Activated CD8-positive, alpha-beta memory T cell treated with anti-CD3 and anti-CD28 coated beads, Interleukin-2, amount 50 U/mL, for 24 hours (primary cell): ENCODE results near the gene FOXK1.

Source experiments
- DNase-seq: peaks from one replicate; pipeline ENCODE4 v3.0.0-alpha.2; 2020; ENCODE audit errors: extremely low read depth

FOXK1 gene

DNA sequence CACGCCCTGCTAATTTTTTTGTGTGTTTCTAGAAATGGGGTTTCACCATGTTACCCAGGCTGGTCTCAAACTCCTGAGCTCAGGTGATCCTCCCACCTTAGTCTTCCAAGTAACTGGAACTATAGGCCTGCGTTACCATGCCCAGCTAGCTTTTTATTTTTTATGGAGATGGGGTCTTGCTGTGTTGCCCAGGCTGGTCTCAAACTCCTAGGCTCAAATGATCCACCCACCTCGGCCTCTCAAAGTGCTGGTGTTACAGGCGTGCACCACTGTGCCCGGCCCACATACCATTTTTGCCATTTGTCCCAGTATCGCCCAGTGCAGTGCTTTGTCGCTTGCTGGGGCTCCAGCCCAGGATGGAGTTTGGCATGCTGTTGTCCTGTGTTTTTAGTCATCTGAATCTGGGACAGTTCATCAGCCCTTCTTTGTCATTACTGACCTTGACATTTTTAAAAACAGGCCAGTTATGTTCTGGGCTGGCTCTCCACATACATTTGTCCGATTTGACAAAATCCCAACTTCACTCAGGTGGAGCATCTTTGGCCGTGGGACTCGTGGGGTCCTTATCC lies 16.7 kb downstream of the FOXK1 start:
- DNase-seq, result no peak

DNA sequence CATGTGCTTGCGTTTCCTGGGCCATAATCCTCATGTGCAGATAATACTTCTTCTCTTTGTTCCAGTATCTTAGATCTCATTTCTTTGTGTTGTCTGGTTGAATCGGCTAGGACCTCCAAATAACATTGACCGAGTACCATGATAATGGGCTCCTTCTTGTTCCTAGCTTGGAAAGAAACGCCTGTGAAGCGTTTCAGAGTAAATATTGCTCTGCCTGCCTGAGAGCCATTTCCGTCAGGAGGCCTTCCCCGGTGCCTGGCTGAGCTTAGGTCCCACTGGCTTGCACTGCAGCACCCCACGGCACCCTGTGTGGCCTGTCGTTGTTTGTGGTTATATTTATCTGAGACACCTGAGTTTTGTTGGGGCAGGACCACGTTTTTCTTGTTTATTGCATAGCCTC lies 17.7 kb downstream of the FOXK1 start:
- no peak for DNase-seq

DNA sequence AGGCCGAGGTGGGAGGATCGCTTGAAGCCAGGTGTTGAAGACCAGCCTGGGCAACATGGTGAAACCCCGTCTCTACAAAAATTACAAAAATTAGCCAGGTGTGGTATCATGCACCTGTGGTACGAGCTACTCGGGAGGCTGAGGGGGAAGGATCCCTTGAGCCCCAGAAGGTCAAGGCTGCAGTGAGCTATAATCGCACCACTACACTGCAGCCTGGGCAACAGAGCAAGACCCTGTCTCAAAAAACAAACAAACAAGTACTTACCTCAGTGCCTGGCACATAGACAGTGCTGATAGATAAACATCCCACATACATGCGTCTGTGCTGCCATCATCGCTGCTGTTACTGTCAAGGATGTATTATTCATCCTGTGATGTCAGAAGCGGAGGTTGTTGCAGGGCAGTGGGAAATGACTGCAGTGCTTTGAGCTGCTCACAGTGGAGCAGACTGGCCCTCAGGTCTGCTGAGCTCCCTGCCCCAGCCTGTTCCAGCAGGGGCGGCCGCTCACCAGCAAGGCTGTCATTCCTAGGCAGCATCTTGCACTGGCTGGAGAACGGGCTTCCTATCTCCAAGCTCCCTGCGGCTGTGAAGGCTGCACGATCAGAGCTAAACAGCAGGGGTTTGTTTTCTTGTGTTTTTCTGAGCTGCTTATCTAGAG lies 18.6 kb downstream of the FOXK1 start:
- DNase-seq, result no peak

DNA sequence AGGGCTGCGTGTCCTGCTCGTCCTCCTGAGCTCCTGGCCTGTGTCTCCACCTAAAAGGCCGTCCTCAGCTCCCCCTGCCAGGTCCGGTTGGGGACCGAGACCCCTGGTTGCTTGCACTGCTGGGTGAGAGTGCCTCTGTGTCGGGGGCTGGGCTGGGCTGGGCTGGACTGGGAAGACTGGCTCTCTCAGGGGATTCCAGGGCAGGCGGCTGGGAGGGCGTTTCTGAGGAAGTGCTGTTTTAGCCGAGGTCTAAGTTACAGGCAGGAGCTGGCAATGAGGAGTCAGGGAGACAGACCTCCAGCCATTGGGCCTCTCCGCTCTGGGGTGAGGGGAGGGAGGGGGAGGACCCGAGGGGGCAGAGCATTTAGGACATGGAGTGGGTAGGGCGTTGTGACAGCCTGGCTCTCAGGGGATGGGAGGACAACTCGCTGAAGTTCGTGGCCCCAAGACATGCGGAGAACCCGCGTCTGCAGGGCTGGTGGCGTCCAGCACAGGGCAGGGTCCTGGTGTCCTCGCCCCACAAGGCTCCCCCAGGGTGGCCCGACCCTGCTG lies 20.9 kb downstream of the FOXK1 start:
- no peak for DNase-seq

DNA sequence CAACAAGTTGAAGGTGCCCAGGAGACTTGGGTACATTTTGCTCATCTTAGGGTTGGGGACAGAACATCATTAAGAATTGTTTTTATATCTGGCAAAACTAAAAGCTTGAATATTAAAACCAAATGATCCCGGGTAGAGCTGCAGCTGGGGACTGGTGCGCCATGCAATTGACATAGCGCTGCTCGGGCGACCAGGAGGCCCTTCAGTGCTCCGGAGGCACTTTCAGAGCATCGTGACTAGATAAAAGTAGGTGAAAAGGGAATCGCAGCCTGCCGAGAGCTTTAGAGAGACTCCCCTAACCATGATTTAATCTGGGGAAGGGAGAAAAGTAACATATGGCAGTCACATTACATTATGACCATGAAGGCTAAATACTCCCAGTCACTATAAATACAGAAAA lies 21.4 kb downstream of the FOXK1 start:
- no peak for DNase-seq

- no peak for DNase-seq
These were observed 24.5 kb downstream of the FOXK1 start for GRCh38 chr7:4706384-4707216.

DNA sequence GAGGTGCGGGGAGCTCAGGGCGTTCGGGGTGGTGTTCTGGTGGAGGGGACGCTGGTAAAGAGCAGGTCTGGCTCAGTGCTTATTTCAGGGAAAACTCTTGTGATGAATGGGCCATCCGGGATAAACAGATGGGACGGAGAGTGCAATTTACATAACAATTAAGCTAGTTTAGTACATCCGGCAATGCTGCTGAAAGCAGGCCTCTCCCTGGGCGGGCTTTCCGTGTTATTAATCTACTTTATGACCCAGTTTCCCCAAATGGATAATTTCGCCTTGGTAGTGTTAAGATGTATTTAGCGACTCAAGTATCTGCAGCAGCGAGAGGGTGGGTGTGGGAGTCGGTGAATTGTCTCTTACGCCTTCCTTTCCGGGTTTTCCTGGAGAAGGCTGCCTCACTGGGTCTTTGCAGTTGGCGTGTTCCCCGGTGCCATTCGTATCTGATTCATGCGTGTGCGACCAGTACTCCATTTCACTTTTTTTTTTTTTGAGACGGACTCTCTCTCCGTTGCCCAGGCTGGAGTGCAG lies 25.2 kb downstream of the FOXK1 start:
- no peak for DNase-seq

- no peak for DNase-seq
These were observed 25.9 kb downstream of the FOXK1 start for GRCh38 chr7:4707980-4708411.

DNA sequence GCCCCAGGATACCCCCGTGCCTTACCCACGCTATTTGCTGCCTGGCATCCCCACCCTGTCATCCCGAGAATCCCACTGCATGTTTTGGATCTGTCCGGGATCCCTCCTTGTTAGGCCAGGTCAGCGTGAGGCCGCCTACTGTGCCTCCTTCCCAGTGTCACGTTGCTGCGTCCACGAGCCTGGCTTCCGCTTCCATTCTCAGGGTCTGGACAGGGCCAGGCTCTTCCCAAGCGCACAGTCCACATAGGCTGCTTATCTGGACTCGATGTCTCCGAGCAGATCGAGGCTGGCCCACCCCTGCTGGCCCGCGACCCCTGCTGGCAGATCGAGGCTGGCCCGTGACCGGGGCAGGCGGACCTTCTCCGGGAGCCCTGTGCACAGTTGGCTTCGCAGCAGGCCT lies 27.1 kb downstream of the FOXK1 start:
- DNase-seq, result no peak

DNA sequence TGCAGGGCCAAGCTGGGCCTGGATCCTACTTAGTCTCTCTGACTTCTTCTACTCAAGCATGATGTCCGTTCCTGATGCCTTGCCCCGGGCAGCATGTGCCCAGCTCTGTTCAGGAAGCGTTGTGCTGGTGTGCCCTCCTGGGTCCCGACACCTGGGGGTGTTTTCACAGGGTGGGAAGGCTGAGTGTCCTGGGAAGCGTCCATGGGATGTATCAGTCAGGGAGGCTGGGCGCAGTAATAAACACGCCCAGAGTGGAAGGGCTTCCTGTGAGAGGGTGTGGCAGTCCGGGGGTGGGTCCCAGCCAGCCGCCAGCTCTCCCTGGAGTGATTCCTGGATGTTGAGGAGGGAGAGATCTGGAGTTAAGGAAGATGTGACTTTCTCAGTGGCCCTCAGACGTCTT lies 29.0 kb downstream of the FOXK1 start:
- DNase-seq, result no peak

DNA sequence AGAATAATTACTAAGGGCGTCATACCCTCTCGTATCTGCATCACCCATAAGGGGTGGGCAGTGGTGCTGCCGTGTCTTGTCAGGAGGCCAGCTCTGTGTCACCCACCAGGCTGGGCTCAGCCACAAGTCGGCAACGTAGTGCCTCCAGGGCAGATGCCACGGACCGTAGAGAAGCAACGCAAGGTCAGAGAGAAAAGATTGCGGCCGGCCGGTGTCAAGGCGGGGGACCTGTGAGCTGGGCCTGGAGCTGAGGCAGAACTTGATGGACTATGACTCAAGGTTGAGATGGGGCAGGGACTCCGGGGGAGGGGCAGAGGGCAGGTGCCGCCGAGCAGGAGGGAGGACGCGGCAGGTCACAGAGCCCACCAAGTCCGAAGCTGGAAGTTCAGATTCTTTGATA lies 29.5 kb downstream of the FOXK1 start:
- DNase-seq, result no peak

DNA sequence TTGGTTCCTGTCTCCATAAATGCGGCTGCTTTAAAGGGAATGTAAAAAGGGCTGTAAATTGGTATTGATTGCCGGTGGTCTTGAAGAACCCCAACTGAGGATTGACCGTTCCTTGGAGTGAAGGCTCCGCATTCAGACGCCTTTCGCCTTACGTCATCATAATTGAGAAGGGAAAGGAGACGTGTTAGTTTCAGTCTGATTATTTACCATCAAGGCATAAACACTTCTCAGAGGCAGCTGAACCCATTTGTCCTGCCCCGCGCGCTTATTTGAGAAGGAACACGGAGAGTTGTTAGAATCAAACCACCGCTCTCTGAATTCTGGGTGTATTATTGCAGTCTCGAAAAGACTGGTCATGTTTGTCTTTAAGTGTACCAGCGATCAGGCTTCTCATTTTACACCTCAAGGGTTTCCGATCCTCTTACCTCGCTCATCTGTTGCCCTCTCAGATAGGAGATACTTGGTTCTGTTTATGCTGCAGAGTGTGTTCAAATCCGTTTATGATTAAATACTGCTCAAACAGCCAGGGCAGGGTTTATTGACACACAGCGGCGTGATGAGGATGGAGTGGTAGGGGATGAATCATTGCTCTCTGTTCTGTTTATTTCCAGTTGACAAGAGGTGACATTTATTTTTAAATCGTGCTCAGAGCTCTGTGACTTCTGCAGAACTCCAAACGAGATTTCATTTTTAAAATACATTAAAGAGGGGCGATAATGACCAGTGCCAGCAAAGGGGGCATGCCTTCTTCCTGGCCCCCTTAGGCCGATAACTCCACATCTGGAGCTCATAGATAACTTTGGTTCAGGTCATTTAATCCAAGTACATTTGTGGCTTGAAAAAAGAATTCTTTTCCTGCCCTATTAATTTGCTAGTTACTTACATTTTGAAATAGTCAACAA lies 30.4 kb downstream of the FOXK1 start:
- DNase-seq, result no peak

DNA sequence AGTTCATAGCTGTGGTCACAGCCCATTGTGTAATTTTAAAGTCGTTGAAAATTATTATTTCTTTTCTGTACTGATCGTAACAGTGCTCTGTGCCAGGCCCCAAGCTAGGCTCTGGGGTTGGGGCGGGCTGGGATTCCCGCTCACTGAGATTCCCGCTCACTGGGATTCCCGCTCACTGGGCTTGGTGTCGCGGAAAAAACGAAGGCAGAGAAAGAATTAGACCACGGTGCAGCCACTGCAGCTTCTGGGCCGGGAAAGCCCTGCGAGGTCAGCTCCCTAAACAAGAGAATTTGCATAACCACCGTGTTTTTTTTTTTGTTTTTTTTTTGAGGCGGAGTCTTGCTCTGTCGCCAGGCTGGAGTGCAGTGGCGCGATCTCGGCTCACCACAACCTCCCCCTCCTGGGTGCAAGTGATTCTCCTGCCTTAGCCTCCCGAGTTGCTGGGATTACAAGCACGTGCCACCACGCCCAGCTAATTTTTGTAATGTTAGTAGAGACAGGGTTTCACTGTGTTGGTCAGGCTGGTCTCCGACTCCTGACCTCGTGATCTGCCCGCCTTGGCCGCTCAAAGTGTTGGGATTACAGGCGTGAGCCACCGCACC lies 31.2 kb downstream of the FOXK1 start:
- DNase-seq, result no peak

DNA sequence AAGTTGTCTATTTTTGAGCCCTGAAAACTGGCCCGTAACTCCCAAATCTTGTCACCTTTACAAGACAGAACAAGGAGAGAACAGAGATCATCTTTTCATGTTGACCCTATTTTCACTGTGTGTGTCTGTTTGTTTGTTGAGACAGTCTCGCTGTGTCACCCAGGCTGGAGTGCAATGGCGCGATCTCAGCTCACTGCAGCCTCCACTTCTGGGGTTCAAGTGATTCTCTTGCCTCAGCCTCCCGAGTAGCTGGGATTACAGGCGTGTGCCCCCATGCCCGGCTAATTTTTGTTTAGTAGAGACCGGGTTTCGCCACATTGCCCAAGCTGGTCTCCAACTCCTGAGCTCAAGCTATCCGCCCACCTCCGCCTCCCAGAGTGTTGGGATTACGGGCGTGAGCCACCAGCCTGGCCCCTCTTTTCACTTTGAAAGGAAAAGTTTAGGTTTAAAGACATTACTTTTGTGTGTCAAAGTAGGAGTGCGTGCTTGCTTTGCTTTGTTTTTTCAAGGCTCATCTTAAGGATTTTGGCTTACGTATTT lies 32.1 kb downstream of the FOXK1 start:
- no peak for DNase-seq

DNA sequence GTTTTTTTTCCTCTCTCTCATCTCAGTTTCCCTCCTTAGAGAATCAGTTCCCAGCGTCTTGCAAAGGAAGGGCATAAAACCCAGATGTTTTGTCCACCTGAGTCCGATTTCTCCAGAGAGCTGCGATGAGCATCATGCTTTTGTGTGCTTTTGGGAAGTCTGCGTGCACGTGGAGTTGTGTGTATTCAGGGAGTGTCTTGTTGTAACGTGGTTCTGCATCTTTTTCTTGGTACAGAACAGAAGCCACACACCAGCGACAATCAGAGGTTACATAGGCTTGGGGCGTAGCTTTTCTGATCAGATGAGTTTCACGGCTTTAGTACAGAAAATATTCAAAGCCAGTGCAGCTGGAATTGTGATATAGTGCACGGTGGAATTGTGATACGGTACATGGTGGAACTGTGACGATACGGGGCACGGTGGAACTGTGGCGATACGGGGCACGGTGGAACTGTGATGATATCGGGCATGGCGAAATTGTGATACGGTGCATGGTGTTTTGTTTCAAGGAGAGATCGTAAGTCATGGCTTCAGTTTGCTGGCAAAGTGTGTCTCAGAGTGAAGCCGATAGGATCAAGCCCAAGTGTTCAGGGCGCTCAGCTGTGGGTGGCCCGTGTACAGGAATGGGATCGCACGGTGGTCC lies 32.8 kb downstream of the FOXK1 start:
- no peak for DNase-seq

DNA sequence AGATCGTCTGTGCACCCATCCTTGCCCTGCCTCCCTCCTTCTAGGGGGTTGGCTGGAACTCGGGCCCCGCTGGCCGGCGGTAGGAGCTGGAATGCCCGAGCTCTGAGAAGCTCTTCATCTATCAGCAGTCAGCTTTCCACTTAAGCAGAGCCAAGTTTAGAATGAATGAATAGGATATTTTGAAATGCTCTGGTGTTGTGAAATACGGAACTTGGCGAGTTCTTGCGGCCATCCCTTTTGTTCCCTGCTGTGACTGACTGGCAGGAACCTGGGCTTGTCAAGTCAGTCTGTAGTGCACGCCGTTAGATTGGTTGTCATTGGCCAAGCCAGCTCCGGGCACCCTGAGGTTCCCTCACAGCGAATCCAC lies 33.3 kb downstream of the FOXK1 start:
- no peak for DNase-seq

DNA sequence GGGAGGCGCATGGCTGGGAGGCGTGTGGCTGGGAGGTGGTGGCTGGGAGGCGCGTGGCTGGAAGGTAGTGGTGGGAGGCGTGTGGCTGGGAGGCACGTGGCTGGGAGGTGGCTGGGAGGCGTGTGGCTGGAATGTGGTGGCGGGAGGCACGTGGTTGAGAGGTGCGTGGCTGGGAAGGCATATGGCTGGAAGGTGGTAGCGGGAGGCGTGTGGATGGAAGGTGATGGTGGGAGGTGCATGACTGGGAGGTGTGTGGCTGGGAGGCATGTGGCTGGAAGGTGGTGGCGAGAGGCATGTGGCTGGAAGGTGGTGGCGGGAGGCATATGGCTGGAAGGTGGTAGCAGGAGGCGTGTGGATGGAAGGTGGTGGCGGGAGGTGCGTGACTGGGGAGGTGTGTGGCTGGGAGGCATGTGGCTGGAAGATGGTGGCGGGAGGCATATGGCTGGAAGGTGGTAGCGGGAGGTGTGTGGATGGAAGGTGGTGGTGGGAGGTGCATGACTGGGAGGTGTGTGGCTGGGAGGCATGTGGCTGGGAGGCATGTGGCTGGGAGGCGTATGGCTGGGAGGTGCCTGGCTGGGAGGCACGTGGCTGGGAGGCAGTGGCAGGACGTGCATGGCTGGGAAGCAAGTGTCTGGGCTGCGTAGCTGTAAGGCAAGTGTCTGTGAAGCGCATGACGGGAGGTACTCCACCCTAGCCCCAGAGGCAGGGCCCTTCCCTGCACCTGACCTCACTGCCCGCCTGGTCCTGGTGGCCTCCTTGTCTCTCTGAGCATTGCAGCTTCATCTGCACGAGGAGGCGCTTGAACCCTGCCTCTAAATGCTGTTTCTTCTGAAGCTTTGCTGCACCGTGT lies 35.1 kb downstream of the FOXK1 start:
- DNase-seq, result no peak

GRCh38 chr7:4718075-4718474 lies 36.0 kb downstream of the FOXK1 start:
- no peak for DNase-seq

DNA sequence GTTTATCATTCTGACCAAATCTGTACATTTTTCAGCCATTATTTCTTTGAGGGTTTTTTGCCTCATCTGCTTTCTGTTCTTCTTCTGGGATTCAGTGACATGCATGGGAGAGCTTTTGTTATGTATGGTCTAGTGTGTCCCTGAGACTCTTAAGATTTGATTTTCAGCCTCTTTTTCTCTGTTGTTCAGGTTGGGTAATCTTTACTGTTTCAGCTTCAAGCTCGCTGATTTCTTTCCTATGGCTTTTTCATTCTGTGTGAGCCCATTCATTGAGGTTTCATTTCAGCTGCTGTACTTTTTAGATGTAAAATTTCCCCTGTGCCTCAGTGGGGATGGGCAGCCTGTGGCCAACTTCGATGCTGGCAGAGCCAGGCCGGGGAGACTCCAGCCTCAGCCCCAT lies 38.1 kb downstream of the FOXK1 start:
- no peak for DNase-seq
